Left colon (tissue), 2 donors: Measurements from ENCODE around the gene USF1. TPM values are rescaled to one million over a fixed set of nuclear protein-coding genes. Genes with fewer than 3 reads are reported as not detected.
"Not testable (repeated sequence)": the region's sequence is repeated elsewhere in the genome, so short reads cannot be mapped to it uniquely, and the experiment has no call there.

ENCODE experiments used
- ATAC-seq: fragments of 200-7000 bp; cut with Tn5 transposase; one replicate; pipeline ENCODE4 v1.9.1; 2020; ENCODE audit warnings: mild to moderate bottlenecking, moderate library complexity
- DNase-seq, 2 donors: peaks; one replicate each; pipeline ENCODE4 v3.0.0-alpha.2; 2020
- intact Hi-C, 2 donors: fragments of 100-400 bp; cut with DNase I in 1 of 2; cut with micrococcal nuclease in 1 of 2; formaldehyde crosslinking; loops; one replicate each; pipeline versions ENCODE4 v1.11.2 to v1.14.0; 2022; cut with DNase I, micrococcal nuclease
- total RNA-seq, 2 donors: library from RNA; stranded (reverse); fragmentation: NEBNext Ultra II Directional; extraction: Animal tissue kit (Norgen Biotek cat#: 25700); gene quantifications; one replicate each; pipeline ENCODE4 v1.2.1, GENCODE V29; 2021
- donor health status: DM: no; HTN: no; CAD: no.
- donor health status: DM: yes; HTN: yes; CAD: no.

The USF1 gene
- total RNA-seq, 2 donors from 2014 or later = 67.4 to 72.4 TPM

DNA sequence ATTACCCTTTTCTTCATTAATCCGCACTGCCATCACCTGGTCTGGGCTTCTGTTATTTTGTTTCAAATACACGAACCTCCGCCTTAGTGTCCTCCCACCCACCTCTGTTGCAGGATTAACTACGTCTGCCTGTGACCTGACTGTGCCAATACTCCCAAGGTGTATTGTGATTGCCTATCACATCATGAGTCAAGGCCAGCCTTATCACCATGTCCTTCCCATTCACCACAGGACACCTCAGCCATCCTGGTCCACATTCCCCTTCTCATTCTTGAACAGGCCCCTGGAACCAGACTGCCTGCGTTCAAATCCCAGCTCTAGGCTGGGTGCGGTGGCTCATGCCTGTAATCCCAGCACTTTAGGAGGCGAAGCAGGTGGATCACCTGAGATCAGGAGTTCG lies 39.2 kb downstream of the USF1 start:
- ATAC-seq = no peak

DNA sequence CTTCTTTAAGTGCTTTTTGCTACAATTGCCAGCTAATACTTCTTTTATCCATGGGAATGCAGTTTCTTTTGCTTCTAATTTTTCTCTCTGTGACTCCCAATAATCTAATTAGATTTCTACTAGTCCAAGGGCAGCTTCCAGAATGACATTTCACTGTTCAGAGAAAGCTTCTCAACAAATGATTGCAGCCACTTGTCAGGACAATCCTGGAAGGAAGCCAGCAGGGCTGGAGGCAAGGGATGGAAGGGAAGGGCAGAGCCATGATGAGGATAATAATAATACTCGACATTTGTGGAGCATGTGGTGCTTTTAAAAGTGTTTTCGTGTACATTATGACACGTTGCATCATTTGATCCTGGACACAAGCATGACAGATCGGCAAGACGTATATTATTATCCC lies 44.3 kb downstream of the USF1 start:
- DNase-seq = no peak
- intact Hi-C loops = no loop called here
- ATAC-seq = no peak

More for the DNA sequence above, 39.2 kb downstream of the USF1 start:
- DNase-seq = no peak
- intact Hi-C loops = no loop called here

DNA sequence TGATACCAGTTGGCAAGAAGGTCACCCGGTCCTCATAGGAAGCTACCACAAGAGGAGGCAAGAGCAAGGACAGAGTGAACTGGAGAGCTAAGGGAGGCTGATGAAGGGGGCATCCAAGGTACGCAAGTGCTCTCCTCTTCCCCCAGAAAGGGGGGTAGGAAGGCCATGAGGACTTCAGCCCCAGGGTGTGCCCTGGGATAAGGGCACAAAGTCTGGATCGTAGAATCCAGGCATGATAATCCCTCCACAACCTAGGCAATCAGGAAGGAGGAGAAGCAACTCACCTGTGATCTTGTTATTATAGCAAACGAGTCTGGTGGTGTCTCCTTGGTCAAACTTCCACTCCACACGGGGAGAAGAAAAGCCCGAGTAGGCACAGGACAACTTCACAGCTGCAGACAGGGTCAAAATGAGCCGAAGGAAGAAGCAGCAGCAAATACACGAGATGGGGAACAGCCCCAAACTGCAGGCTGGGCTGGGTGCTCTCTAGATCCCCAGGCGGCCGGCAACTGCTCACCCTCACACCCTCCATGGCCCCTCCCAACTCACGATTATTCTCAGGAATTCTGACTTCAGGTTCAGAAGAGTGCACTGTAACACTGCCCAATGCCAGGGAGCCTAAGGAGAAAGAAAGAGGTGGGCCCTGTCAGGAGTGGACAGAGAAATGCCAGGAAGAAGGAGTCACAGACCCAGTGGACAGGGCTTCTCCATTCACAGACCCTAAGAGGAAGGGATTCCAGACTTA lies 44.9 kb downstream of the USF1 start:
- intact Hi-C loops = no loop called here
- ATAC-seq (no peak), DNase-seq (no peak)

DNA sequence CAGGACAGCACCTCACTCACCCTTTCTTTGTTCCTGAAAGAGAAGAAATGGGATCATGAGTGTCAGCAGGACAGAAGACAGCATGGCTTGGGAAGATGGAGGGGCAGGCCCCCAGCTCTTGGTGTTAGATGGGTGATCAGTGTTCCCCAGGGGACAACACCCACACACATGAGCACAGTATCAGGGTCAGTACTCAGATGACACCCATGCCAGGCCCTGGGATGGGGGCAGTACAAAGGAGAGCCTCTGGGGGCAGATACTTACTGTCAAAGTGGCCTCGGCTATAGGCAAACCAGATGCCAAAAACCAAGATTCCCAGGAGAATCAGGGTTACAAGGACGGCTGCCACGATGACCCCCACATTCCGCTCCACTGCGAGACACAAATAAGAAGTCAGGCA lies 46.4 kb downstream of the USF1 start:
- DNase-seq (no peak), ATAC-seq (no peak)
- intact Hi-C loops = no loop called here

DNA sequence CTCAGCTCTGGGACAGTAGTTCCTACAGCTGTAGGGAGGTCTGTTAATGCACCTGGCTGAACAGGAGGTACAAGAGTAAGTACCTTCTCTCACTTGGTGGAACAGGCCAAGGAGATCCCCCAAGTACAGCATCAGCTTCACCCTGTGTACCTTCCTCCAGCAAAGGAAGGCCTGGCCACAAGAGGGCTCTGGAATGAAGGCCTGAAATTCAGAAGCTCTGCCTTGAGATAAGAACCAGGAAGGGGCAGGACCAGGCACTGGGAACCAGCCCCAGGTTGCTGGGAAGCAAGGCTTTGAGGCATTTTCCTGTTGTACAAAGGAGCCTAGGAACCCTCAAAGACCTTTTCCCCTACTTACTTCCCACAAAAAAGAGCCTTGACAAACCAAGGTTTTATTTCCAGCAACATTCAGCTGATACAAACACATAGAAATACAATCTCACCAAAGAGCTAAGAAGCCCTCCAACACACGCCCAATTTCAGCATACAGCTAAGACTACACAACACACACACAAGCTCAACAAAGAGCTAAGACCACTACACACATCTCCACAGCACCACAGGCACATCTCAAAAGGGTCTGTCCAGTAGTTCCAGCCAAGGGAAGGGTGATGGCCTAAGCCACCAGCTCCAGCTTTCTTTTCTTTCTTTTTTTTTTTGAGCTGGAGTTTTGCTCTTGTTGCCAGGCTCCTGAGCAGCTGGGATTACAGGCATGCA lies 48.3 kb downstream of the USF1 start:
- peak; percentile 74 to 81 for DNase-seq
- intact Hi-C loops = no loop called here

DNA sequence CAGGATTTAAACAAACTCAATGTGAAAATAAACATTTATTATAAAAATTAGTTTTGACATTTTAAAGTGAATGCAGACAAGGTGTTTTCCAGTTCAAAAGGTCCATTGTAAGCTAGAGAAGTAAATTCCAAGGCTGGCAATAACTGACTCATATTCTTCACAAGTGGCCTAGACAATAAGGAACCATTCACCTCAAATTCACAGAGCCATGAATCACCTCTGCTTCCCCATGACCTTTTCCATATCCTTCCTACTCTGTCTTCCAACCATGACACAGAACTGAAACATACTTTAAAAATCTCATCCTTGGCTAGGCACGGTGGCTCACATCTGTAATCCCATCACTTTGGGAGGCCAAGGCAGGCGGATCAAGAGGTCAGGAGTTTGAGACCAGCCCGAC lies 49.6 kb downstream of the USF1 start:
- DNase-seq = no peak
- peak; percentile 70 for ATAC-seq
- intact Hi-C loops = no loop called here

More for the DNA sequence above, 48.3 kb downstream of the USF1 start:
- peak; percentile 84 for ATAC-seq

DNA sequence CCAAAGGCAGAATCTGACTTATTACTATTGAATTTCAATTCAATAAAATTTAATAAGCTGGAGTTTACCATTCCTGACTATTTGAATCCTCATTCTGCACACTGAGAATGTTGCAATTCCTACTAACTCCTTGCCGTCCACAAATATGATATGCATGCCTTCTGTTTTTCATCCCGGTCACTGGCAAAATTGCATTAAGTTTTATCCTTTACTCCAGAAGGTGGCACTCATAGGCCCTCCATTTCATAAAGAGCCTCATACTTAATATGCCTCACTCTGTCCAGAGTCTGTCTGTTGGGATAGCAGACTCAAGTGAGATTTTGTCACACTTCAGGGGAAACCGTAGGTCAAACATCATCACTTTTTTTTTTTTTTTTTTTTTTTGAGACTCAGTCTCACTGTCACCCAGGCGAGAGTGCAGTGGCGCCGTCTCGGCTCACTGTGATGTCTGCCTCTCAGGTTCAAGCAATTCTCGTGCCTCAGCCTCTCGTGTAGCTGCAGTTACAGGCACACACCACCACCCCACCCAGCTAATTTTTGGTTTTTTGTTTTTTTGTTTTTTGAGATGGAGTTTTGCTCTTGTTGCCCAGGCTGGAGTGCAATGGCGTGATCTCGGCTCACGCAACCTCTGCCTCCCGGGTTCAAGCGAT lies 52.1 kb downstream of the USF1 start:
- intact Hi-C loops = no loop called here
- DNase-seq (no peak), ATAC-seq (no peak)

DNA sequence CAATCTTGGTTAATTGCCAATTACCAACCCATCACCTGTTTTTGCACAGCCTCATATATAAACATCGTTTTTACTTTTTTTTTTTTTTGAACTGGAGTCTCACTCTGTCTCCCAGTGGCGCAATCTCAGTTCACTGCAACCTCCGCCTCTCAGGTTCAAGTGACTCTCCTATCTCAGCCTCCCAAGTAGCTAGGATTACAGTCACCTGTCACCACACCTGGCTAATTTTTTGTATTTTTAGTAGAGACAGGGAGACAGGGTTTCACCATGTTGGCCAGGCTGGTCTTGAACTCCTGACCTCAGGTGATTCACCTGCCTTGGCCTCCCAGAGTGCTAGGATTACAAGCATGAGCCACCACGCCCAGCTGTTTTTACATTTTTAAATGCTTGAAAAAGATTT lies 53.7 kb downstream of the USF1 start:
- intact Hi-C loops, ATAC-seq, DNase-seq: not testable (repeated sequence)

Other genes starting within 250 kb of the USF1 start
- gene LY9, start 249.8 kb downstream of the USF1 start, total RNA-seq = 1 to 10 TPM in 1 of 2 donors, under 1 TPM in 1; 0.67 to 2.6 TPM
- under 1 TPM; 0.37 to 0.87 TPM for gene CD244, start 183.1 kb downstream of the USF1 start, total RNA-seq
- gene ITLN1, start 160.8 kb downstream of the USF1 start, total RNA-seq = 100 to 1,000 TPM; 268 to 512 TPM
- gene ITLN2, start 91.2 kb downstream of the USF1 start, total RNA-seq = not detected
- gene F11R, start 24.8 kb downstream of the USF1 start, total RNA-seq = 100 to 1,000 TPM; 145 to 202 TPM
- 100 to 1,000 TPM in 1 of 2 donors, 10 to 100 TPM in 1; 92.1 to 120 TPM for gene TSTD1, start 7.0 kb downstream of the USF1 start, total RNA-seq
- 1 to 10 TPM; 2.7 to 8.7 TPM for gene ARHGAP30, start 23.9 kb upstream of the USF1 start, total RNA-seq
- 1 to 10 TPM; 3.0 to 6.1 TPM for gene NECTIN4, start 43.6 kb upstream of the USF1 start, total RNA-seq
- gene KLHDC9, start 52.4 kb upstream of the USF1 start, total RNA-seq = 10 to 100 TPM; 10.1 to 11.1 TPM
- 10 to 100 TPM; 30.3 to 38.2 TPM for gene PFDN2, start 72.1 kb upstream of the USF1 start, total RNA-seq
- 10 to 100 TPM; 74.4 to 76.6 TPM for gene NIT1, start 72.1 kb upstream of the USF1 start, total RNA-seq
- gene DEDD, start 86.7 kb upstream of the USF1 start, total RNA-seq = 10 to 100 TPM; 34.2 to 41.5 TPM
- 100 to 1,000 TPM; 106 to 107 TPM for gene UFC1, start 108.0 kb upstream of the USF1 start, total RNA-seq
- 10 to 100 TPM; 19.7 to 24.0 TPM for gene USP21, start 113.5 kb upstream of the USF1 start, total RNA-seq
- gene PPOX, start 120.4 kb upstream of the USF1 start, total RNA-seq = 10 to 100 TPM; 11.7 to 12.4 TPM
- gene B4GALT3, start 131.5 kb upstream of the USF1 start, total RNA-seq = 10 to 100 TPM; 29.7 TPM
- 1 to 10 TPM; 1.0 to 3.3 TPM for gene ADAMTS4, start 153.1 kb upstream of the USF1 start, total RNA-seq
- gene NDUFS2, start 156.4 kb upstream of the USF1 start, total RNA-seq = 100 to 1,000 TPM; 154 to 188 TPM
- 10 to 100 TPM in 1 of 2 donors, 1 to 10 TPM in 1; 5.6 to 23.3 TPM for gene FCER1G, start 169.3 kb upstream of the USF1 start, total RNA-seq
- gene APOA2, start 177.7 kb upstream of the USF1 start, total RNA-seq = not detected
- gene TOMM40L, start 180.1 kb upstream of the USF1 start, total RNA-seq = 10 to 100 TPM; 19.6 to 24.6 TPM
- gene NR1I3, start 192.2 kb upstream of the USF1 start, total RNA-seq = under 1 TPM in 1 of 2 donors, not detected in 1; 0.53 TPM
- gene PCP4L1, start 212.8 kb upstream of the USF1 start, total RNA-seq = 1 to 10 TPM in 1 of 2 donors, not detected in 1; 2.6 TPM